ENCODE results near the gene TMEM87B.

TMEM87B gene

GRCh38 chr2:112054847-112055729 is at the start of gene TMEM87B:
Gene TMEM87B, plus strand, starts transcription at chr2:112055269. Its CDS starts 323 bp downstream, at chr2:112055592.
- H3K36me3 ChIP-seq (ENCODE audit: control insufficient read depth in 1 of 2, insufficient read depth in 2 of 2, low read length in 2 of 2), result no peaks in the 10 kb centered on the region
- H3K27ac ChIP-seq (ENCODE audit: low read length), result peak within 1 kb of the TSS; percentile 93
- peaks cover 11 to 15% of the 10 kb centered on the region in 2 donors for H3K4me1 ChIP-seq (ENCODE audit: control insufficient read depth in 1 of 2, insufficient read depth in 2 of 2, low read length in 2 of 2)
- H3K9me3 ChIP-seq (ENCODE audit: control insufficient read depth in 1 of 2, low read length in 2 of 2), result no peaks in the 10 kb centered on the region
- H3K27me3 ChIP-seq (ENCODE audit: low read depth, low read length), result no peaks in the 10 kb centered on the region
- peak within 1 kb of the TSS; percentile 74 to 85 for H3K4me3 ChIP-seq (ENCODE audit: low read depth in 1 of 2, low read length in 2 of 2)

DNA sequence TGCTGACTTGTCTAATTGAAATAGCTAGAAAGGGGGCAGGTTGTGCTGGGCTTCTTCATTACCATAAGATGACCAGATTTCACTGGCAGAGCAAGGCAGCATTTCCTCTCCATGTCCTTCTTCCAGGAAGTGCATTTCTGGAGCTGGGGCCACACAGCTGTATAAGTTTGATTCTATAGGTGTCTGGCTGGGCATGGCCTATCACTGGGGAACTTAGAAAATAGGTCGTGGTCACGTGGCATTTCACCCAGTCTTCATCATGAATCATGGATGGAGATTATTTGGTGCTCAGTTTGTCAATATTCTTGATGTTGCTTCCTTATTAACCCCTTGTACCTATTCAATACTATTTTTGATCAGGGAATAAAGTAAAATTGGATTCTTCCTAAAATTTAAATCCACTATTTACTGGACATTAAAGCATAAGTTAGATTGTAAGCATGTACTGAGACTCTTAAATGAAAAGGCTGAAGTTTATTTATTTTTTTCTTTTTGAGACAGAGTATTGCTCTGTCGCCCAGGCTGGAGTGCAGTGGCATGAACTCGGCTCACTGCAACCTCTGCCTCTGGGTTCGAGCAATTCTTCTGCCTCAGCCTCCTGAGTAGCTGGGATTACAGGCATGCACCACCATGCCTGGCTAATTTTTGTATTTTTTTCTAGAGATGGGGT is 49.5 kb upstream of the TMEM87B start:
- no peaks in the 10 kb centered on the region for H3K4me1 ChIP-seq (ENCODE audit: control insufficient read depth in 1 of 2, insufficient read depth in 2 of 2, low read length in 2 of 2)
- peaks cover 9 to 21% of the 10 kb centered on the region in 2 donors for H3K36me3 ChIP-seq (ENCODE audit: control insufficient read depth in 1 of 2, insufficient read depth in 2 of 2, low read length in 2 of 2)
- H3K27me3 ChIP-seq (ENCODE audit: low read depth, low read length), result no peaks in the 10 kb centered on the region
- H3K27ac ChIP-seq (ENCODE audit: low read length), result no peak overlapping the region
- H3K4me3 ChIP-seq (ENCODE audit: low read depth in 1 of 2, low read length in 2 of 2), result no peak overlapping the region
- no peaks in the 10 kb centered on the region for H3K9me3 ChIP-seq (ENCODE audit: control insufficient read depth in 1 of 2, low read length in 2 of 2)

DNA sequence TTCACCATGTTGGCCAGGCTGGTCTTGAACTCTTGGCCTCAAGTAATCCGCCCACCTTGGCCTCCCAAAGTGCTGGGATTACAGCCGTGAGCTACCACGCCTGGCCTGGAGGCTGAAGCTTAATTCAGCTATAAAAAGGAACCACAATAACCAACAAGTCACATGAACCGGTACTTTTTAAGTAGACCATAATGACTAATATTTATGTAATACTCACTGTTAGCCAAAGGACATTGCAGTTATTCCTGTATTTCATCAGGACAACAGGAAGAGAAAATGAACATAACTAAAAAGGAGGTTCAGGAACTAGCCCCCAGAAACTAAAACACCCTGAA is 49.0 kb upstream of the TMEM87B start:
- H3K4me1 ChIP-seq (ENCODE audit: control insufficient read depth in 1 of 2, insufficient read depth in 2 of 2, low read length in 2 of 2), result no peaks in the 10 kb centered on the region
- peaks cover 14 to 25% of the 10 kb centered on the region in 2 donors for H3K36me3 ChIP-seq (ENCODE audit: control insufficient read depth in 1 of 2, insufficient read depth in 2 of 2, low read length in 2 of 2)
- no peak overlapping the region for H3K4me3 ChIP-seq (ENCODE audit: low read depth in 1 of 2, low read length in 2 of 2)
- H3K27ac ChIP-seq (ENCODE audit: low read length), result no peak overlapping the region
- no peaks in the 10 kb centered on the region for H3K9me3 ChIP-seq (ENCODE audit: control insufficient read depth in 1 of 2, low read length in 2 of 2)
- no peaks in the 10 kb centered on the region for H3K27me3 ChIP-seq (ENCODE audit: low read depth, low read length)

DNA sequence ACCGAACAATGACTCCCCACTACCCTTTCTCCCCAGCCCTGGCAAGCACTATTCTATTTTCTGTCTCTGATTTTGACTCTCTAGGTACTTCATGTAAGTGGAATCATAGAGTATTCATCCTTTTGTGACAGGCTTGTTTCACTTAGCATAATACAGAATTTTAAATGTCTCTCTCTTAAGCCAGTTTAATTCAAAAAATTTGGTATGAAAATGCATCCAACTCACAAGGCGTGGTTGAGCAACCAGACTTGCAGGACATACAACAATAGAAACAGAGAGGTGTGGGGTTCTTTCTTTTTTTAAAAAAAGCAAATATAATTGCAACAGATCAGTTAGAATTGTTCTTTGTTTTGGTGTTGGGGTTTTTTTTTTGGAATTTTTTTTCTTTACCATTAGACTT is 47.6 kb upstream of the TMEM87B start:
- Histone ChIP-seq H3K36me3 (ENCODE audit: control insufficient read depth in 1 of 2, insufficient read depth in 2 of 2, low read length in 2 of 2) (peaks cover 14 to 36% of the 10 kb centered on the region in 2 donors), H3K27me3 (ENCODE audit: low read depth, low read length) (no peaks in the 10 kb centered on the region), H3K27ac (ENCODE audit: low read length) (no peak overlapping the region), H3K4me1 (ENCODE audit: control insufficient read depth in 1 of 2, insufficient read depth in 2 of 2, low read length in 2 of 2) (no peaks in the 10 kb centered on the region), H3K9me3 (ENCODE audit: control insufficient read depth in 1 of 2, low read length in 2 of 2) (no peaks in the 10 kb centered on the region), H3K4me3 (ENCODE audit: low read depth in 1 of 2, low read length in 2 of 2) (no peak overlapping the region)

GRCh38 chr2:112008910-112009485 is 46.1 kb upstream of the TMEM87B start:
- H3K27ac ChIP-seq (ENCODE audit: low read length), result no peak overlapping the region
- peaks cover 14 to 38% of the 10 kb centered on the region in 2 donors for H3K36me3 ChIP-seq (ENCODE audit: control insufficient read depth in 1 of 2, insufficient read depth in 2 of 2, low read length in 2 of 2)
- no peak overlapping the region for H3K4me3 ChIP-seq (ENCODE audit: low read depth in 1 of 2, low read length in 2 of 2)
- H3K4me1 ChIP-seq (ENCODE audit: control insufficient read depth in 1 of 2, insufficient read depth in 2 of 2, low read length in 2 of 2), result no peaks in the 10 kb centered on the region
- H3K9me3 ChIP-seq (ENCODE audit: control insufficient read depth in 1 of 2, low read length in 2 of 2), result no peaks in the 10 kb centered on the region
- no peaks in the 10 kb centered on the region for H3K27me3 ChIP-seq (ENCODE audit: low read depth, low read length)

GRCh38 chr2:112010751-112011150 is 44.3 kb upstream of the TMEM87B start:
- no peaks in the 10 kb centered on the region for H3K9me3 ChIP-seq (ENCODE audit: control insufficient read depth in 1 of 2, low read length in 2 of 2)
- H3K36me3 ChIP-seq (ENCODE audit: control insufficient read depth in 1 of 2, insufficient read depth in 2 of 2, low read length in 2 of 2), result peaks cover 14 to 37% of the 10 kb centered on the region in 2 donors
- H3K27ac ChIP-seq (ENCODE audit: low read length), result no peak overlapping the region
- no peaks in the 10 kb centered on the region for H3K4me1 ChIP-seq (ENCODE audit: control insufficient read depth in 1 of 2, insufficient read depth in 2 of 2, low read length in 2 of 2)
- H3K4me3 ChIP-seq (ENCODE audit: low read depth in 1 of 2, low read length in 2 of 2), result no peak overlapping the region
- no peaks in the 10 kb centered on the region for H3K27me3 ChIP-seq (ENCODE audit: low read depth, low read length)

- Histone ChIP-seq H3K4me1 (ENCODE audit: control insufficient read depth in 1 of 2, insufficient read depth in 2 of 2, low read length in 2 of 2) (no peaks in the 10 kb centered on the region), H3K9me3 (ENCODE audit: control insufficient read depth in 1 of 2, low read length in 2 of 2) (no peaks in the 10 kb centered on the region), H3K27ac (ENCODE audit: low read length) (no peak overlapping the region), H3K27me3 (ENCODE audit: low read depth, low read length) (no peaks in the 10 kb centered on the region), H3K4me3 (ENCODE audit: low read depth in 1 of 2, low read length in 2 of 2) (no peak overlapping the region), H3K36me3 (ENCODE audit: control insufficient read depth in 1 of 2, insufficient read depth in 2 of 2, low read length in 2 of 2) (peaks cover 14 to 37% of the 10 kb centered on the region in 2 donors)
These were observed 42.5 kb upstream of the TMEM87B start for GRCh38 chr2:112012556-112012955.

DNA sequence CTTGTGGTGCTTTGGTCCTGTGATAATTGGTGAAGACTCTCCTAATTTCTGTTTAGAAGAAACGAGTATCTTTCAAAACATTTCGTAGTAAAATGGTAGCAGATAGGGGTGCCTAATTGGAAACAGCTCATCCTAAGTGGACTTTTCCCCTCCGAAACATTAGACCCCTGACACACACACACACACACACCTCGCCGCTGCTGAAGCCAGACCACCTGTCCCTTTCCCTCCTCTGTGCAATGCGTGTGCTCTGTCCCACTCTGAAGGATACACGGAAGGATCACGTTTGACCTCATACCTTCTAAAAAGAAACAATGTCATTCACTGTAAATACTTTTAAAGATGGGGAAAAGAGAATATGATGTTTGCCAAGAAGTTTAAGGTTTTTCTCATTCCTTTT is 36.2 kb upstream of the TMEM87B start:
- H3K9me3 ChIP-seq (ENCODE audit: control insufficient read depth in 1 of 2, low read length in 2 of 2), result no peaks in the 10 kb centered on the region
- H3K27ac ChIP-seq (ENCODE audit: low read length), result no peak overlapping the region
- H3K4me1 ChIP-seq (ENCODE audit: control insufficient read depth in 1 of 2, insufficient read depth in 2 of 2, low read length in 2 of 2), result no peaks in the 10 kb centered on the region

DNA sequence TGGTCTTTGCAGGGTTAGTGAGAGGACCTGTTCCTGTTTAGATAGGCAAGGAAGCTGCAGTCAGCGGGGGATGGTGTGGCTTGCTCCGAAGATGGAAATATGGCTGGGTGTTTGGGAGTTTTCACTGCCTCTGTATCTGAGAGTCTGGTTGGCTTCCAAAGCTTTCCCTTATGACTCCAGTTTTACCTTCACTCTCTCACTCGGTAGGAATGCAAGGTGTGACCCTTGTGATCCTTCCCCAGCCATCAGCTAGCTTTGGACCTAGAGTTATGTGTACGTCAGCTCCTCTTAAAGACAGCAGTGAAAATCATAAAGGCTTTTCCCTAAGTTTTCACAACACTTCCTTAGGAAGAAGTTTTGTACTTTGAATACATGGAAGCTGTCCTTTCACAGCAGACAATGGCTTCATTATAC is 35.5 kb upstream of the TMEM87B start:
- Histone ChIP-seq H3K27ac (ENCODE audit: low read length) (no peak overlapping the region), H3K4me1 (ENCODE audit: control insufficient read depth in 1 of 2, insufficient read depth in 2 of 2, low read length in 2 of 2) (no peaks in the 10 kb centered on the region), H3K27me3 (ENCODE audit: low read depth, low read length) (no peaks in the 10 kb centered on the region), H3K9me3 (ENCODE audit: control insufficient read depth in 1 of 2, low read length in 2 of 2) (no peaks in the 10 kb centered on the region), H3K36me3 (ENCODE audit: control insufficient read depth in 1 of 2, insufficient read depth in 2 of 2, low read length in 2 of 2) (peaks cover 4 to 9% of the 10 kb centered on the region in 2 donors), H3K4me3 (ENCODE audit: low read depth in 1 of 2, low read length in 2 of 2) (no peak overlapping the region)

More for the DNA sequence above, 36.2 kb upstream of the TMEM87B start:
- peaks cover 4 to 9% of the 10 kb centered on the region in 2 donors for H3K36me3 ChIP-seq (ENCODE audit: control insufficient read depth in 1 of 2, insufficient read depth in 2 of 2, low read length in 2 of 2)
- H3K27me3 ChIP-seq (ENCODE audit: low read depth, low read length), result no peaks in the 10 kb centered on the region
- no peak overlapping the region for H3K4me3 ChIP-seq (ENCODE audit: low read depth in 1 of 2, low read length in 2 of 2)

- Histone ChIP-seq H3K27me3 (ENCODE audit: low read depth, low read length) (no peaks in the 10 kb centered on the region), H3K4me3 (ENCODE audit: low read depth in 1 of 2, low read length in 2 of 2) (no peak overlapping the region)
These were observed 34.5 kb upstream of the TMEM87B start for GRCh38 chr2:112020561-112020960.

DNA sequence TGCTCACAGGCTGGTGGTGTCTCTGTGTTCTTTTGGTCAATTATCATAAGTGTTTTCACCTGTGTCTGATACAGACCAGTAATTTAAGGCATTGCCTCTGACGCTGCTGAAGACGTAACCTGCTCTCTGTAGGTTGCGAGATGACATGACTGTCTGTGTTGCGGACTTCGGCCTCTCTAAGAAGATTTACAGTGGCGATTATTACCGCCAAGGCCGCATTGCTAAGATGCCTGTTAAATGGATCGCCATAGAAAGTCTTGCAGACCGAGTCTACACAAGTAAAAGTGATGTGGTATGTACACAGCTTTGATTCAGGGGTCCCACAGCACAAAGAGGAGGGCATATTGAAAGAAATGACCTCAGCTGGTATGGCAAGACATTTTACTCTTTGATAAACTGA is 33.8 kb upstream of the TMEM87B start:
- no peak overlapping the region for H3K4me3 ChIP-seq (ENCODE audit: low read depth in 1 of 2, low read length in 2 of 2)
- no peak overlapping the region for H3K27ac ChIP-seq (ENCODE audit: low read length)

More at GRCh38 chr2:112020561-112020960, 34.5 kb upstream of the TMEM87B start:
- H3K27ac ChIP-seq (ENCODE audit: low read length), result no peak overlapping the region
- H3K36me3 ChIP-seq (ENCODE audit: control insufficient read depth in 1 of 2, insufficient read depth in 2 of 2, low read length in 2 of 2), result peaks cover 4 to 6% of the 10 kb centered on the region in 2 donors
- no peaks in the 10 kb centered on the region for H3K4me1 ChIP-seq (ENCODE audit: control insufficient read depth in 1 of 2, insufficient read depth in 2 of 2, low read length in 2 of 2)
- no peaks in the 10 kb centered on the region for H3K9me3 ChIP-seq (ENCODE audit: control insufficient read depth in 1 of 2, low read length in 2 of 2)

More for the DNA sequence above, 33.8 kb upstream of the TMEM87B start:
- H3K9me3 ChIP-seq (ENCODE audit: control insufficient read depth in 1 of 2, low read length in 2 of 2), result no peaks in the 10 kb centered on the region
- H3K4me1 ChIP-seq (ENCODE audit: control insufficient read depth in 1 of 2, insufficient read depth in 2 of 2, low read length in 2 of 2), result no peaks in the 10 kb centered on the region
- no peaks in the 10 kb centered on the region for H3K27me3 ChIP-seq (ENCODE audit: low read depth, low read length)
- peaks cover 4 to 6% of the 10 kb centered on the region in 2 donors for H3K36me3 ChIP-seq (ENCODE audit: control insufficient read depth in 1 of 2, insufficient read depth in 2 of 2, low read length in 2 of 2)
